H4 (cell line): ENCODE results near the gene DVL1. TPM values are rescaled to one million over a fixed set of nuclear protein-coding genes. Genes with fewer than 3 reads are reported as not detected.

Experiments used
- DNase-seq: peaks from one replicate; pipeline ENCODE4 v3.0.0-alpha.2; 2015; ENCODE audit warnings: low spot score
- total RNA-seq: library from RNA; depleted of rRNA; stranded (reverse); fragments of >200 nt; shearing (Covaris generic); gene quantifications from 2 replicates; pipeline ENCODE4 v1.2.3, GENCODE V29; 2014

Gene DVL1
- total RNA-seq, 1 experiment from 2014 or later, result 11.7 TPM

DNA sequence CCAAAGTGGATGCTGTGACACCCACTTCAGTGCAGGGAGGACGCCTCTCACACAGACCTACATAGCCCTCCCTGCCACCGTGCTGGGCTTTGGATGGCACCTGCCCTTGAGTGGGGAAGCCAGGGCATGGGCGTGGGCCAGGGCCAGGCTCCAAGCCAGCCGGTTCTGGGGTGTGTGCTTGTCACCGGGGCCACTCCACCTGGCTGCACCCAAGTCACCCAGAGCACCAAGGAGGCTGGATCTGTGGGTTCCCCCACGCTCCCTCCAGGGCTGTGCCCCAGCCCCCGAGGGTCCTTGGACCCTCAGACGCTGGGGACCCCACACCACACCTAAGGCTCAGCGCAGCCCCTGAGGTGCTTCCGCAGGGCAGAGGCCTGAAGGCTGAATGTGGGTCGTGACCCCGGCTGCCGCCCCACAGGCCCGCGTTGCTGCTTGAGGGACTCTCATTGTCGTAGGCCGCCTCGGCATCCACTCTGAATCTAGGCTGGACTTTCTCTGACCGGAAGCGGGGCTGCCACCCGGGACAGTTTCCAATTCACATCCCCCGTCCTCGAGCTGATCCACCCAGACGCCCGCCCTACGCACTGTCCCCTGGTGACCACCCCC lies 7.7 kb upstream of the DVL1 start:
- DNase-seq, result no peak

DNA sequence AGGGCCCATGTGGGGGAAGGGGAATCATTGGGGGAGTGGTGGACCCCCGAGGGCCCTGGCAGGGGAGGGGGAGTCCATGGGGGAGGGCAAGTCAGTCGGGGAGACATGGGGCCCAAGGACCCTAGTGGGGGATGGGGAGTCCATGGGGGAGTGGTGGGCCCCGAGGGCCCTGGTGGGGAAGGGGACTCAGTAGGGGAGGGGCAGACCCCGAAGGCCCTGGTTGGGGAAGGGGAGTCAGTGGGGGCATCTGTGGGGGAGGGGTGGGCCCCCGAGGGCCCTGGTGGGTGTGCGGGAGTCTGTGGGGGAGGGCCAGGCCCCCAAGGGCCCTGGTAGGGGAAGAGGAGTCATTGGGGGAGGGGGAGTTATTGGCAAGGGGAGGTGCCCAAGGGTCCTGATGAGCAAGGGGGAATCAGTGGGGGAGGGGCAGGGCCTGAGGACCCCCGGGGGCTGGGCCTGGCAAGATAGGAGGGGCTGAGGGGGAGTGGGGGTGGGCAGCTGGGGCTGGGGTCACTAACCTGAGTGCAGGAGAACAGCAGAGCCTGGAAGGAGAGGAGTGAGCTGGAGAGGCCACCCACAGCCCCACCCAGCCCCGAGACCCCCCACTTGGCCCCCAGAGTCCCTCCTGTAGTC lies 7.1 kb upstream of the DVL1 start:
- DNase-seq, result no peak

DNA sequence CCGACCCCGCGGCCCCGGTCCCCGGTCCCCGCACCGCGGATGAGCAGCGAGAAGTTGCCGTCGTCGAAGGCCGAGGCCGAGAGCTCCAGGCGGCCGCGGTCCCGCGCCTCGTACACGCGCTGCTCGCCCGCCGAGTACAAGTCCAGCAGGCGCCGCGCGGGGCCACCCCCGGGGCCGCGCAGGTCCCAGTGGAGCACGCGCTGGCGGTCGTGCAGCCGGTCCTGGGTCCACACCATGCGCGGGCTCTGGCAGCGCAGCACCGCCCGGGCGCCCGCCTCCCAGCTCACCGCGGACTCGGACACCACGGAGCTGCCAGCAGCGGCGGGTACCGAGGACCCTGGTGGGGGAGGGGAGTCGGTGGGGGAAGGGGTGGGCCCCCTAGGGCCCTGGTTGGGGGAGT lies 6.2 kb upstream of the DVL1 start:
- no peak for DNase-seq

DNA sequence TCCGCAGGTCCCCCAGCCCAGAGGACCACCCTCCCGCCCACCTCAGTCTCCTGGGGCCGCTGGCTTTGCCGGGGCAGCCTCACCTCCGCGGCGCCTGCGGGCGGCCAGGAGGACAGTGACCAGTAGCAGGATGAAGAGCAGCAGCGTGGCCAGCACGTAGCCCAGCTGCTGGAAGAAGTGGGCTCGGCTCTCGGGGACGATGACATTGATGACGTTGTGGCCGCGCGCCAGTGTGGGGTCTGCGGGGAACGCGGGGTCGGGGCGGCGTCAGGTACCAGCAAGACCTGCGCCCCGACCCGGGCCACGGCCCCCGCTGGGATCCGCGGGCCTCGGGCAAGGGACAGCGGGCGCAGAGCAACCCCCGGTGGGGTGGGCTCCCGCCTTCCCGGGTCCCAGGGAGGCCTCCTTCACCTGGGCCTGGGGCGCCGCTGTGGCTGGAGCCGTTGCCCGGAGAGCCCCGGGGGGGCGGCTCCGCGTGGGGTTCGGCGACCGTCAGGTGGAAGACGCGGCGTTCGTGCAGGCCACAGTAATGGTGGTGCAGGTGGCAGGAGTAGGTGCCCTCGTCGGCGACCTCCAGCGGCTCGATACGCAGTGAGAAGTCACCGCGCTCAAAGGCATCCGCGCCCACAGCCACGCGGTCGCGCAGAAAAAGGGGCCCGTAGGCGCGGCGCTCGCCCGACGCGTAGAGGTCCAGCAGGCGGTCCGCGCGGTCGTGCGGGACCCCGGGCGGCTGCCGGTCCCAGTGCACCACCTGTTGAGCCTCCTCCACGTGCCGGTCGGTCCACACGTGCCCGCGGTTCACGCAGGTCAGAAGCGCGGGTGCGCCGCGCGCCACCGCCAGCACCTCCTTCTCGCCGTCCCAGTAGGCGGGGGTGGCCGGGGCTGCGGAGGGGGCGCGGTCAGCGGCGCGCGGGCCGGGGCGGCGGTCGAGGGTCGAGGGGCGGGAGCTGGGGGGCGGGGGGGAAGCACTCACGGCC lies 5.3 kb upstream of the DVL1 start:
- no peak for DNase-seq

DNA sequence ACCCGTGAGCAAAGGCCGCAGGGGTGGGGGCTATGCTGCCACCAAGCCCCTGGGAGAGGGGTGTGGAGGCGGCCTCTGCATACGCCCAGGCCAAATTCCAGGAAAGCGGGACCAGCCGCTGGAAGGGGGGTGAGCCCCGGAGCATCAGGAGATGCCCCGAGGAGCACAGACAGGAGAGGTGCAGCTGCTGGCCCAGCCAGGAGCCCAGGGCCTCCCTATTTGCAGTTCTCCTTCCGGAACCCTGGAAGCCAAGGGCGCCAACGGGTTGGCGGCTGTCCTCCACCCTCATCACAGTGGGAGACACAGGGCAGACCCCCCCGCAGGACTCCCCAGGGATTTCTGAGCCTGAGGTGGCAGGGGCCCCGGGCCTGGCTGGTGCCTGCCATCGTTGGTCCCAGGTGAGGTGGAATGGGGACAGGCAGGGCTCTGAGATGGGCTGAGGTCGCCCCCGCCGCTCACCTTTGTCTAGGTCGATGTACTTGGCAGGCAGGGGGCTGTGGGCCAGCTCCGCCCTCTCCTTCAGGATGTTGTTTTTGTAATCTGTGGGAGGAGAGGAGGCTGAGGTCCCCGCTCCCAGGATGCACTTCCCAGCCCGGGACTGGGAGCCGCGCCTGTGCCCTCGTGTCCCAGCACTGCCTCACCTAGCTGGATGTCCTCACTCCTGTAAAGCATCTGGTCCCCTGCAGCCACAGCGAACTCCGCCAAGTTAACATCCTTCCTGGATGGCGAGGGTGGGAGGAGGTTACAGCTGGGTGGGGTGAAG lies 4.4 kb upstream of the DVL1 start:
- no peak for DNase-seq

DNA sequence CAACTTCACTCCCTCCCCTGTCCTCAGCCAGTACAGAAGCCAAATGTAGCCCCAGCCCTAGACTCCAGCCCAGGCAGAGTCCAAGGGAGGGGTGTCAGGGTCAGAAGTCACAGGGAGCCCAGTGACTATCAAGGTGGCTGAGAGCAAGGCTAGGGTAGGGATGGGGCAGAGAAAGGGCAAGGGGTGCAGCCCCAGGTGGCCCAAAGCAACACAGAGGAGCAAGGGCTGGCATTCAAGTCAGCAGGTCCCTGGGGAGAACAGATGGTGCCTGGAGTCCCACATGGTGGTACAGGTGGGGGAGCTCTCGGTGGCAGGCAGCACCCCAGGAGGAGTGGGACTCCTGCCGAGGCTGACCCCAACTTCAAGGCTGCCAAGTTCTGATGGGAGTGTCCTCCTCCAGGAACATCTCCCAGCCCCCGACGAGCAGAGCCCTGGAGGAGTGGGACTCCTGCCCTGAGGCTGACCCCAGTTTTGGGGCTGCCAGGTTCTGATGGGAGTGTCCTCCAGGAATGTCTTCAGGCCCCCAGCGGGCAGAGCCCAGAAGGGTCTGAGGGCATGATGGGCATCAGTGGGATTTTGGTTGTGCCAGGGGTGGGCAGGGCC lies 3.7 kb upstream of the DVL1 start:
- no peak for DNase-seq

DNA sequence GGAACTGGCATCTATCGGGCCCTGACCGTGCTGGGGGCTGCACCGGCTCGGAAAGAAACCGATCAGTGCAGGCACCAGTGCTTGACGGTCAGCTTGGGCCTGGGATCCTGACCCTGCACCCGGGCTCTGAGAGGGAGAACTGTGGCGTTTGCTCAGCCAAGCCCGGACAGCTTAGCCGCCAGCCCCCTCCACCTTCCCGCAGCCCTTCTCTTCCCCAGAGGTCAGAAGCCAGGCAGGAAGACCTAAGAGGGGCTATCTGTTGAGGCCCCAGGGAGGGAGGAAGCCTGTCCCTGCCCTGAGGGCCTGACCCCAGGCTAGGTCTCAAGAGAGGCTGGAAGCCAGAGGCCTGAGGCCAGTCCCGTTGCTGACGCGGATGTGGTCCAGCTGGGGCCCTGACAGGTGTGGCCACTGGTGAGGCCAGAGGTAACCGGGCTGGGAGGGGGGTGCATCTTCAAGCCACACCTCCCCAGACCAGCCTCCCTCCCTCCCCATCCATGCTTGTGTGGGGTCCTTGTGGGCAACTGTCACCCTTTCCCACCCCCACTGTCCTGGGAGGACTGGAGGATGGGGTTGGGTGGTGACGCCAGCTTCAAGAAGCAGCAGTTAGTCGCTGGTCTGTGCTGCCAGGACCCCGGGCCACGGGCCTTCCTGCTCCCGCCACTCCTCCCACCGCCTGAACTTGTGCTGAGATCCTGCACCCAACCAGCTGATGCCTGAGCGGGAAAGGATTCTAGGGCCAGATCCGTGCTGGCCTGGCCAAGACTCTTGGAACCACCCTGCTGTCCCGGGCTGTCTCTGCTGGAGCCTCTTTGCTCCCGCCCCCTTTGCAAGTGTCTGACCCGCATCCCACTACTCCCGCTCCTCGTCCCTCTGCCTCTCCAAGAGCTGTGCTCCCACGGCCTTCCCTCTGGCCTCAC lies 2.6 kb upstream of the DVL1 start:
- DNase-seq, result no peak

DNA sequence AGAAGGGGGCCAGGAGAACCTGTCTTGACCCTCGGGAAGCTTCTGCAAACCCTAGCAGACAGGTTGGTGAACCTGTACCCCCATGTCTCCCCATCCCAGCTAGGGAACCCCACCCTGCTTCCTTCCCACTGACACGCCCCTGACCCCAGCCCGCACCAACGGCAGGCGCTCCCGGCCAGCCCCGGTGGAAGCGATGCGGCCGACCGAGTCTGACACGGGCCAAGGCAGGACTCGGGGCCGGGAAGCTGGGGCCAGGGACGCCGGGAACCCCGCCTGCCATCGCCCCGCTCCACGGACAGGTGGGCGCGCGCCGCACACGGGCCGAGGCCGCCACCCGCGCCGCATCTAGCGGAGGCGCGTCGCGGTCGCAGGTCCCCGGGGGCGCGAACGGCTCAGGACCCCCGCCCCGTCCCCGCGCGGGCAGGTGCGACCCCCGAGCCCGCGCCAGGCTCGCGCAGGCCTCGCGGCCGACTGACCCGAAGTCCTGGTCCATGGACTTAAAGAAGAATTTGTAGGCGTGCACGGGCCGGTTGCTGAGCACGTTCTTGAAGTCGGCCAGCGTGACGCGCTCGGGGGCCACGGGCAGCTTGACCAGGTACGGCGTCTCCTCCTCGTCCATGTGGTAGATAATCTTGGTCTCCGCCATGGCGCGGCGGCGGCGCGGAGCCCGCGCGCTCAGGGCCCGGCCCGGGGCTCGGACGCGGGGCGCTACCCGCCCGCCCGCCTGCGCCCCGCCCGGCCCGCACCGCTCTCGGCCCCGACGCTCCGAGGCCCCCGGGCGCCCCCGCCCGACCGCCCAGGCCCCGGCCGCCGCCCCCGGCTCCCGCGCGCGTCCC lies 580 bp downstream of the DVL1 start:
- DNase-seq, result no peak

DNA sequence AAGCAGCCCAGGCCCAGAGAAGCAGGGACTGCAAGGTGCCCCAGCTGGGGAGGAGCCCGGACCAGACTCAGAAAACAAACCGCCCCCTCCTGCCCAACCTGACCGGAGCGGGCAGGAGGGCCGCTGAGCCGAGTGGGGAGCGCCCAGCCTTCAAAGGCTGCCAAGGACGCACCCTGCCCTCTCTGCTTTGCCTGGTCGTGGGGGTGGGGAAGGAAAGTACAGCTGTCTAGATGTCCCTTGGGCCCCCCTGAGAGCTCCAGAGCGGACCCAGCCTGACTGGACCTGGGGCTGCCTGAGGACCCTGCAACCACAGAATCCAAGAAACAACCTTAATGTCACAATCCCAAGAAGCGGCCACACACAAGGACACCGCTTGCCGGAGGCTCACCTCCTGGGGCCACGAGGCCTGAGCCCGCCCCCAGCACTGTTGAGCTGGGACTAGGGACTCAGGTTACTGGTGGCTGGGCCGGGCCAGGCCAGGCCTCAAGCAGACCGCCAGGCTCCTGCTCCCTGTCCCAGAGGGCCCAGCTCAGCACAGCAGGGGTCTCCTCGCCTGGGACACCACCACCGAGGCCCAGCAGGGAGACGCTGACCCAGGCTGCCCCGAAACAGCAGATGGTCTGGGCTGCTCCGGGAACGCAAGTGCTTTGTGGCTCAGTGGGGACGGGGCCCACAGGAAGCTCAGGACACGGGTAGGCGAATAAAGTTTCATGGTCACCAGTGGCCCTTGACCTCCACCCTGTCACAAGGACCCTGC lies 1.4 kb downstream of the DVL1 start:
- DNase-seq, result no peak

DNA sequence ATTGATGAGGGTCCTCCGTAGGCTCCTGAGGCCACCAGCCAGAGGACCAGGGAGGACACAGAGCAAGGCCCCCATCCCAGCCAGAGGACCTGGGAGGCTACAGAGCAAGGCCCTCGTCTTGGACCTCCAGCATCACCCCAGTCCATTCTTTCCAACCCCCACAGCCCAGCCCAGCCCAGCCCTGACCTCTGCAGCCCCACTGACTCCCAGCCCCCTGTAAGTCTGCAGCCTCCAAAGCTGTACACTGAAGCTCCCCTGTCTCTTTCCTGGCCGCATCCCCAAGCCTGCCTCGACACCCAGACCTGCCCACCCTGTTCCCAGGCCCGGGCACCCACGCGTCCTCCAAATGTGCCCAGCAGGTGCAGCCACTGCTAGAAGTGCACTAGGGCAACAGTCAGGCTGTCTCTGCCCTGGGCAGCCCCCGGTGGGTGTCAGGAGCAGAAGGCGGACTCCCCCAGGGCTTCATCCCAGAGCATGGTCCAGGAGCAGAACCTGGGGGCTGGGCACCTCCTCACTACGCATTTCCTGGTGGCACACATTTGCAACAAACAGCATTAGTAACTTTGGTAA lies 2.1 kb downstream of the DVL1 start:
- DNase-seq, result no peak

DNA sequence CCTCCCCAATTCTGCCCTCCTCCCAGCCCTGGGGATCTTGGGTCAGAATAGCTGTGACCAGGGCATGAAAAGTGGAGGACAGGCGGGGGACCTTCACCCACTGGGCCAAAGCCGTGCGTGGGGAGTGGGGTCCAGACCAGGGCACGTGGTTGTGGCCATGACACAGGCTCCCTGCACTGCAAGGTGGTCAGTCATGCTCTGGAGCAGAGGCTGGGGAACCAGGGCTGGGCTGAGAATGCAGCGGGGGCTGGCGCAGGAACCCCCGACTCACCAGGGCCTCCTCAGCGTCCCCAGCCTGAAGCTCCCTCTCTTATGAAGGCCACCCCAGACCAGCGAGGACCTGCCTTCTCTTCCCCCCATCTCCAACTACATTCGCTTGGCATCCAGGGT lies 2.7 kb downstream of the DVL1 start:
- DNase-seq, result no peak

DNA sequence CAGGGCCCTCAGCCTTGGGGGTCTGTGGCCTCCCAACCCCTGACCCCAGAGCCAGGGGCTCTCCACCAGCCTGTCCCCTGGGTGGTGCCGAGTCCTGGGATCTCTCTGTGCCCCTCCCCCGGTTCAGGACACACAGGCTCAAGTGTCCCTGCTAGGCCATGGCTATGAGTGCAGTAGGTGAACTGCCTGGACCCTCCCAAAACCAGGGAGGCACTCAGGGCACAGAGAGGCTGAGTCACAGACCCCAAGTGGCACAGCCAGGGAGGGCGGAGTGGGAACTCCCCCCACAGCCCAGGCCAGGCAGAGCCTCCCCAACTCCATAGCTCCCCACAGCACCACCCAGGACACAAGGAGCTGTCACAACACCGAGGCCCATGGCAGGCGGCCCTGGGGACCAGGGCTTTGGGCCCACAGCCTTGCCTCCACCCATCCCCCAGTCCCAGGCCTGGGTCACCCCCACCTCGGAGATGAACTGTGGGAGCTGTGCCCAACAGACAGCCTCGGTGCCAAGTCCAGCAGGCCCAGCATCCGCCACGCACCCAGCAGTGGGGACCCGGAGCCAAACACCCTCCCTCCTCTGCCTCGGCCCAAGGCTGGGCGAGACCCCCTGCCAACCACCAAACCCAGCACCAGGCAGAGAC lies 3.2 kb downstream of the DVL1 start:
- DNase-seq, result no peak

DNA sequence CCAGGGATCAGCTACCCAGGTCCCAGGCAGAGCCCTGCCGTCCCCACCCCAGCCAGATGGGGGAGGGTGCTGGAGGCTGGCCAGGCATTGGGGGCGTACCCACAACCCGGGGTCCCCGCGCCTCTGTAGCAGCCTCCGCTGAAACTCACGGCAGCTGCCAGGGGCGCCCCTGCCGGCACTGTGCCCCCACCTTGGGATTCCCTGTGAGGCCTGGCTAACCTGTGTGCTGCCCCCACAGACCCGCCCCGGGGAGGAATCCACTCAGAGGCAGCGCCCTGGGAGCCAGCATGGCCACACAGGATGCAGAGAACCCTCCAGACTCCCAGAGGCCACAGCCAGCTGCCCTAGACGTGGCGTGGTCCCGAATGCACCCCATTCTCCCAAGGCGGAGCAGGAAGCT lies 3.8 kb downstream of the DVL1 start:
- DNase-seq, result no peak

DNA sequence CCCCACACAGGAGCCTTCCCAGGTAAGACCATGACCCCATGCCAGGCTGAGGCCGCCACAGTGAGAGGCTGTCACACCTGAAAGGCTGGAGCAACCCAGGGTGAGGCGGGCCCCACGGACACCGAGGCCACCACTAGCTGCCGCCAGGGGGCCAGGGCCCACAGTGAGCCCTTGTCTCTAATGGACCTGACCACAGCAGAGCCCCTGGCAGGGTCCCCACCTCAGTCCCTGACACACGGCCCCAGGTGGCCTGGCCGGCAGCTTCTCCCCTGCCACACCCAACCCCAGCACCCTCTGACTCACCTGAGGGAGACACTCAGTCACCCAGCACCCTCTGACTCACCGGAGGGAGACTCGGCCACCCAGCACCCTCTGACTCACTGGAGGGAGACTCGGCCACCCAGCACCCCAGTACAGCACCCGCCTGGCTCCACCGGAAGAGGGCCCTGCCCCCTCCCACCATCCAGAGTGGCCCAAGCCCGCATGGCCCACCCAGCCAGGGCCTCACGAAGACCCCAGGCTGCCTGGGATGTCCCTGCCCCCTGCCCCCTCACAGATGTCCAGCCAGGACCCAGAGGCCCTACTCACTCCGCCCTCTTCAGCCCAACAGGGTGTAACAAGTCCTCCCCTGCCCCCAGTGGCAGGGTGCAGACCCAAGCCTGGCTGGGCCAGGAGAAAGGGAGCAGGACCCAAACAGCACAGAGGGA lies 4.4 kb downstream of the DVL1 start:
- DNase-seq, result no peak

DNA sequence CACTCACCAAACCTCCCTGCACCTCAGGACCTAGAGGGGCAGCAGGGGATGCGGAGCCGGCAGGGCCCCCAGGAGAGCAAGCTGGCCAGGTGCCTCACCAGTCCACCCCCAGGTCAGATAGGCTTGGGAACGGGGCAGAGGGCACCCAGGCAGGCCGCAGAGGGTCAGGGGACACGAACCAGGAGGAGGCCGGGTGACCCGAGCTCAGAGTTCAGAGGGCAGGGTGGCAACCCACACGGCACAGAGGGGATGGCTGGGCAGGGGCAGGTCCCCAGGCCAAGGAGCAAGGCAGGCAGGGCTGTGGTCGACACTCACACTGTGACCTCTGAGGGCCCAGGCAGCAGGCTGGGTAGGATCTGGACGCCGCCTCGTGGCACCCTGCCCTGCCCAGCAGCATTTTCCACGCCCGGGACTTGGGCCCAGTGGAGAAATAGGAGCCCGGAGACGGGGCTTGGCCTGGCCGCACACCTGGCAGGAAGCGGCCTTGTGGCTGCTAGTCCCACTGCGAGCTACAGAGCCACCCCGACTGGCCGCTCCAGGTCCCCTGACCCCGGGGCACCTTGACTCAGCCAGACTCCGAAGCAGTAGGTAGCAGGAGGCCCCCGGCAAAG lies 5.3 kb downstream of the DVL1 start:
- no peak for DNase-seq

DNA sequence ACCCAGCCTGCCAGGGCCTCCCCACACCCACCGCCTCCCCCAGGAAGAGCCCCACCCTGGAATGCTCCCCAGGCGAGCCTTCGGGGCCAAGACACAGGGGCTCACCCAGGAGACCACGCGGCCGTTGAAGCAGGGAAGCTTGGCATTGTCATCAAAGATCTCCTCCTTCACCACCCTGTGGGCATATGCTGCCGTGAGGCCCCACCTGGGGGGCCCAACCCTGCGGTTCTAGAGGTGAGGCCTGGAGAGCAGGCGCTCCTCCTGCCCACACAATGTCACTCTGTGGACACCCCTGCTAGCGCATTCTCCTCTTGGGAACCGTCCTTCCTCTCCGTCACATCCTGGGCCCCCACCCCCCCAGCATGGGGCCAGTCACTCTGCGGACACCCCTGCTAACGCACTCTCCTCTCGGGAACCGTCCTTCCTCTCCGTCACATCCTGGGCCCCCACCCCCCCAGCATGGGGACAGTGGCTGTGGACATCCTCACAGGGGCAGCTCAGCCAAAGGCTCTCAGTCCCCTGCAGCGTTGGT lies 6.6 kb downstream of the DVL1 start:
- no peak for DNase-seq
